Gastrocnemius medialis (tissue), 4 donors: ENCODE measurements around the gene BRF1. TPM values are rescaled to one million over a fixed set of nuclear protein-coding genes. Genes with fewer than 3 reads are reported as not detected.

Experiments used
- ATAC-seq, 2 donors: fragments of 150-250 bp; one replicate each; pipeline ENCODE4 v1.9.1; 2016
- DNase-seq, 2 donors: peaks; one replicate each; pipeline ENCODE4 v3.0.0-alpha.2; 2019
- H3K27ac ChIP-seq, 4 donors: fragments of 200-600 bp; sonication (generic); 1 replicate in 1 of 4; 2 replicates in 3 of 4; pipeline ENCODE4 v1.5.1; 2016 to 2018; ENCODE audit warnings: mild to moderate bottlenecking in 2 of 4, moderate library complexity in 1 of 4
- H3K27me3 ChIP-seq, 3 donors: fragments of 200-600 bp; sonication (generic) in 2 of 3; 1 replicate in 1 of 3; 2 replicates in 2 of 3; pipeline versions ENCODE4 v1.5.1 to v1.6.0; 2016 to 2019; ENCODE audit warnings: mild to moderate bottlenecking in 1 of 3, moderate library complexity in 1 of 3
- H3K36me3 ChIP-seq, 2 donors: fragments of 200-600 bp; sonication (generic) in 1 of 2; one replicate each; pipeline ENCODE4 v1.5.1; 2017 to 2018
- H3K4me1 ChIP-seq, 2 donors: fragments of 200-600 bp; sonication (generic) in 1 of 2; one replicate each; pipeline ENCODE4 v1.5.1; 2016 to 2017; ENCODE audit warnings: mild to moderate bottlenecking in 2 of 2
- H3K4me3 ChIP-seq, 4 donors: fragments of 200-600 bp; sonication (generic) in 3 of 4; 1 replicate in 1 of 4; 2 replicates in 3 of 4; pipeline ENCODE4 v1.5.1; 2016 to 2019; ENCODE audit warnings: mild to moderate bottlenecking in 2 of 4
- H3K9me3 ChIP-seq, 3 donors: fragments of 200-600 bp; sonication (generic) in 2 of 3; 1 replicate in 1 of 3; 2 replicates in 2 of 3; pipeline ENCODE4 v1.5.1; 2016 to 2019
- POLR2A ChIP-seq, 2 donors: fragments of 450-650 bp; IDR thresholded peaks; one replicate each; pipeline ENCODE4 v1.6.1; 2017; ENCODE audit warnings: antibody characterized with exemption in 2 of 2, mild to moderate bottlenecking in 2 of 2, moderate library complexity in 2 of 2
- in situ Hi-C, 4 donors: fragments of 200-750 bp; cut with MboI; loops; one replicate each; pipeline versions ENCODE4 v1.15.0 to v1.8.0; 2017; ENCODE audit warnings: low sequenced_read_pairs in 4 of 4
- intact Hi-C: fragments of 100-400 bp; cut with DNase I; formaldehyde crosslinking; loops from one replicate; pipeline ENCODE4 v1.15.1; 2023; ENCODE audit warnings: low total_unique reads
- total RNA-seq, 4 donors: library from RNA; depleted of rRNA; stranded (reverse); fragments of >200 nt; gene quantifications; one replicate each; pipeline versions ENCODE4 v1.1.0 to v1.2.3, GENCODE V29; 2016
- TF ChIP-seq, protein P1 (sequence below), 5 experiments: fragments of 450-650 bp in 3 of 5; fragments of 200-600 bp in 2 of 5; sonication (generic) in 2 of 5; IDR thresholded peaks in 4 of 5; conservative IDR thresholded peaks in 1 of 5; 1 replicate in 4 of 5; 2 replicates in 1 of 5; pipeline ENCODE4 v1.5.1; 2016 to 2019; ENCODE audit warnings: antibody characterized with exemption in 5 of 5, mild to moderate bottlenecking in 3 of 5, moderate library complexity in 3 of 5

Gene BRF1
- total RNA-seq, 4 donors from 2014 or later, result 19.5 to 27.4 (median 21.4) TPM

DNA sequence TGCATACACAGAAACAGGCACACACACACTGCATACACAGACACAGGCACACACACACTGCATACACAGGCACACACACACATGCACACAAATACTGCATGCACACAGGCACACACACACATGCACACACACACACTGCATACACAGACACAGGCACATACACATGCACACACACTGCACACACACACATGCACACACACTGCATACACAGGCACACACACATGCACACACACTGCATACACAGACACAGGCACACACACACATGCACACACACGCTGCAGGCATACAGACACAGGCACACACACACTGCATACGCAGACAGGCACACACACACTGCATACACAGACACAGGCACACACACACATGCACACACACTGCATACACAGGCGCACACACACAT lies 85.2 kb downstream of the BRF1 start:
- peaks cover 0 to 7% of the 10 kb centered on the region in 2 donors for H3K4me1 ChIP-seq

GRCh38 chr14:105214324-105214915 lies 86.4 kb downstream of the BRF1 start:
- Histone ChIP-seq H3K4me3 (no peak overlapping the region), H3K27ac (no peak overlapping the region), H3K27me3 (no peaks in the 10 kb centered on the region), H3K4me1 (peaks cover 0 to 7% of the 10 kb centered on the region in 2 donors), H3K36me3 (peaks cover 0 to 32% of the 10 kb centered on the region in 2 donors), H3K9me3 (no peaks in the 10 kb centered on the region)
- ATAC-seq (no peak), DNase-seq (no peak)
- intact Hi-C loops, result no loop called here
- in situ Hi-C loops, result loop anchor here in 1 of 4 donors (25.0 kb wide), 1 partner anchor 123 kb away; no protein-coding TSS in a partner anchor
- no peak for TF ChIP-seq POLR2A (IDR thresholded peaks at IDR 0.05)
- TF ChIP-seq, protein P1, sequence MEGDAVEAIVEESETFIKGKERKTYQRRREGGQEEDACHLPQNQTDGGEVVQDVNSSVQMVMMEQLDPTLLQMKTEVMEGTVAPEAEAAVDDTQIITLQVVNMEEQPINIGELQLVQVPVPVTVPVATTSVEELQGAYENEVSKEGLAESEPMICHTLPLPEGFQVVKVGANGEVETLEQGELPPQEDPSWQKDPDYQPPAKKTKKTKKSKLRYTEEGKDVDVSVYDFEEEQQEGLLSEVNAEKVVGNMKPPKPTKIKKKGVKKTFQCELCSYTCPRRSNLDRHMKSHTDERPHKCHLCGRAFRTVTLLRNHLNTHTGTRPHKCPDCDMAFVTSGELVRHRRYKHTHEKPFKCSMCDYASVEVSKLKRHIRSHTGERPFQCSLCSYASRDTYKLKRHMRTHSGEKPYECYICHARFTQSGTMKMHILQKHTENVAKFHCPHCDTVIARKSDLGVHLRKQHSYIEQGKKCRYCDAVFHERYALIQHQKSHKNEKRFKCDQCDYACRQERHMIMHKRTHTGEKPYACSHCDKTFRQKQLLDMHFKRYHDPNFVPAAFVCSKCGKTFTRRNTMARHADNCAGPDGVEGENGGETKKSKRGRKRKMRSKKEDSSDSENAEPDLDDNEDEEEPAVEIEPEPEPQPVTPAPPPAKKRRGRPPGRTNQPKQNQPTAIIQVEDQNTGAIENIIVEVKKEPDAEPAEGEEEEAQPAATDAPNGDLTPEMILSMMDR (IDR thresholded peaks at IDR 0.05 in 4 of 5, conservative IDR thresholded peaks at IDR 0.05 in 1 of 5), result no peak

More for the DNA sequence above, 85.2 kb downstream of the BRF1 start:
- H3K27ac ChIP-seq, result no peak overlapping the region
- intact Hi-C loops, result no loop called here
- H3K27me3 ChIP-seq, result no peaks in the 10 kb centered on the region
- in situ Hi-C loops, result loop anchor here in 1 of 4 donors (25.0 kb wide), 1 partner anchor 122 kb away; no protein-coding TSS in a partner anchor
- peaks cover 0 to 24% of the 10 kb centered on the region in 2 donors for H3K36me3 ChIP-seq
- no peak overlapping the region for H3K4me3 ChIP-seq
- TF ChIP-seq, protein P1 (IDR thresholded peaks at IDR 0.05 in 4 of 5, conservative IDR thresholded peaks at IDR 0.05 in 1 of 5), result no peak
- no peak for TF ChIP-seq POLR2A (IDR thresholded peaks at IDR 0.05)
- ATAC-seq (no peak), DNase-seq (no peak)
- no peaks in the 10 kb centered on the region for H3K9me3 ChIP-seq

- DNase-seq (no peak), ATAC-seq (no peak)
- Histone ChIP-seq H3K36me3 (peaks cover 0 to 27% of the 10 kb centered on the region in 2 donors), H3K4me3 (no peak overlapping the region), H3K27ac (no peak overlapping the region), H3K9me3 (no peaks in the 10 kb centered on the region), H3K4me1 (peaks cover 0 to 7% of the 10 kb centered on the region in 2 donors), H3K27me3 (no peaks in the 10 kb centered on the region)
- TF ChIP-seq, protein P1 (IDR thresholded peaks at IDR 0.05 in 4 of 5, conservative IDR thresholded peaks at IDR 0.05 in 1 of 5), result no peak
- TF ChIP-seq POLR2A (IDR thresholded peaks at IDR 0.05), result no peak
- in situ Hi-C loops (loop anchor here in 1 of 4 donors (25.0 kb wide), 1 partner anchor 124 kb away; no protein-coding TSS in a partner anchor), intact Hi-C loops (no loop called here)
Measured at GRCh38 chr14:105213361-105213760, 87.4 kb downstream of the BRF1 start.

GRCh38 chr14:105212541-105213300 lies 88.1 kb downstream of the BRF1 start:
- Histone ChIP-seq H3K27ac (no peak overlapping the region), H3K4me3 (no peak overlapping the region), H3K27me3 (no peaks in the 10 kb centered on the region), H3K36me3 (peaks cover 0 to 24% of the 10 kb centered on the region in 2 donors), H3K4me1 (peaks cover 0 to 7% of the 10 kb centered on the region in 2 donors), H3K9me3 (no peaks in the 10 kb centered on the region)
- TF ChIP-seq, protein P1 (IDR thresholded peaks at IDR 0.05 in 4 of 5, conservative IDR thresholded peaks at IDR 0.05 in 1 of 5), result no peak
- no peak for TF ChIP-seq POLR2A (IDR thresholded peaks at IDR 0.05)
- DNase-seq (no peak), ATAC-seq (no peak)
- in situ Hi-C loops, result loop anchor here in 1 of 4 donors (25.0 kb wide), 1 partner anchor 125 kb away; no protein-coding TSS in a partner anchor
- intact Hi-C loops, result no loop called here
